Right forelimb (tissue), 1 donor: Measurements from ENCODE around the gene ZIC4.

Experiments used
- DNase-seq: peaks from one replicate; pipeline ENCODE4 v3.0.0-alpha.2; 2018

Gene ZIC4

GRCh38 chr3:147417551-147418295, 11.4 kb upstream of the ZIC4 start:
- DNase-seq = no peak

GRCh38 chr3:147416931-147417330, 10.6 kb upstream of the ZIC4 start:
- no peak for DNase-seq

GRCh38 chr3:147415874-147416273, 9.5 kb upstream of the ZIC4 start:
- no peak for DNase-seq

- no peak for DNase-seq
Measured at GRCh38 chr3:147415286-147415685, 8.9 kb upstream of the ZIC4 start.

GRCh38 chr3:147414390-147415138, 8.2 kb upstream of the ZIC4 start:
- no peak for DNase-seq

GRCh38 chr3:147413686-147414389, 7.5 kb upstream of the ZIC4 start:
- DNase-seq = no peak

- DNase-seq = peak; percentile 66
Measured at GRCh38 chr3:147412917-147413685, 6.8 kb upstream of the ZIC4 start.

GRCh38 chr3:147412261-147412916, 6.0 kb upstream of the ZIC4 start:
- peak; percentile 57 for DNase-seq

GRCh38 chr3:147411815-147412241, 5.5 kb upstream of the ZIC4 start:
- DNase-seq = no peak

GRCh38 chr3:147411238-147411814, 5.0 kb upstream of the ZIC4 start:
- DNase-seq = peak; percentile 80

GRCh38 chr3:147410526-147411237, 4.3 kb upstream of the ZIC4 start:
- DNase-seq = peak; percentile 73

GRCh38 chr3:147410116-147410525, 3.8 kb upstream of the ZIC4 start:
- no peak for DNase-seq

GRCh38 chr3:147409143-147410115, 3.1 kb upstream of the ZIC4 start, which contains the start of gene ZIC1:
Gene ZIC1, plus strand, starts transcription at chr3:147409365. Its CDS starts 748 bp downstream, at chr3:147410113.
- peak; percentile 75 for DNase-seq

GRCh38 chr3:147408188-147409100, 2.1 kb upstream of the ZIC4 start:
- no peak for DNase-seq

GRCh38 chr3:147407498-147408187, 1.3 kb upstream of the ZIC4 start:
- no peak for DNase-seq

GRCh38 chr3:147407114-147407497, 763 bp upstream of the ZIC4 start:
- peak; percentile 64 for DNase-seq

GRCh38 chr3:147405231-147406027, 914 bp downstream of the ZIC4 start:
- no peak for DNase-seq
